Measurements from ENCODE around the gene MVB12A. TPM values are rescaled to one million over a fixed set of nuclear protein-coding genes. Genes with fewer than 3 reads are reported as not detected.

Gene MVB12A
- total RNA-seq, 1 donor from 2014 or later: 41.0 TPM

GRCh38 chr19:17448131-17448967 is 28.5 kb downstream of the MVB12A start, which contains the start of gene TMEM221:
TSS of gene TMEM221 (minus strand) at chr19:17448668. CDS start at chr19:17448462, 206 bp downstream.
- Histone ChIP-seq H3K27ac (ENCODE audit: low read depth, low read length) (no peak within 1 kb of the TSS), H3K36me3 (ENCODE audit: insufficient read depth, low read length) (no peaks in the 10 kb centered on the region), H3K79me2 (ENCODE audit: insufficient read depth, low read length) (no peaks in the 10 kb centered on the region), H3K4me3 (ENCODE audit: insufficient read depth, low read depth, low read length) (peak within 1 kb of the TSS; percentile 44), H3K4me1 (ENCODE audit: insufficient read depth, low read length) (no peaks in the 10 kb centered on the region), H3K27me3 (ENCODE audit: insufficient read depth, low read length) (peaks cover 9% of the 10 kb centered on the region), H2AFZ (ENCODE audit: low read depth, low read length) (peak within 1 kb of the TSS; percentile 47), H3K9me3 (ENCODE audit: insufficient read depth, low read depth, low read length) (peaks cover 6% of the 10 kb centered on the region), H4K20me1 (ENCODE audit: insufficient read depth, low read length) (no peaks in the 10 kb centered on the region), H3K9ac (ENCODE audit: low read length) (no peak within 1 kb of the TSS), H3K4me2 (ENCODE audit: low read length) (peak within 1 kb of the TSS; percentile 84)
- peak; percentile 40 for TF ChIP-seq EZH2 (IDR thresholded peaks at IDR 0.05; ENCODE audit: insufficient read depth, low read length)
- TF ChIP-seq, protein P1, sequence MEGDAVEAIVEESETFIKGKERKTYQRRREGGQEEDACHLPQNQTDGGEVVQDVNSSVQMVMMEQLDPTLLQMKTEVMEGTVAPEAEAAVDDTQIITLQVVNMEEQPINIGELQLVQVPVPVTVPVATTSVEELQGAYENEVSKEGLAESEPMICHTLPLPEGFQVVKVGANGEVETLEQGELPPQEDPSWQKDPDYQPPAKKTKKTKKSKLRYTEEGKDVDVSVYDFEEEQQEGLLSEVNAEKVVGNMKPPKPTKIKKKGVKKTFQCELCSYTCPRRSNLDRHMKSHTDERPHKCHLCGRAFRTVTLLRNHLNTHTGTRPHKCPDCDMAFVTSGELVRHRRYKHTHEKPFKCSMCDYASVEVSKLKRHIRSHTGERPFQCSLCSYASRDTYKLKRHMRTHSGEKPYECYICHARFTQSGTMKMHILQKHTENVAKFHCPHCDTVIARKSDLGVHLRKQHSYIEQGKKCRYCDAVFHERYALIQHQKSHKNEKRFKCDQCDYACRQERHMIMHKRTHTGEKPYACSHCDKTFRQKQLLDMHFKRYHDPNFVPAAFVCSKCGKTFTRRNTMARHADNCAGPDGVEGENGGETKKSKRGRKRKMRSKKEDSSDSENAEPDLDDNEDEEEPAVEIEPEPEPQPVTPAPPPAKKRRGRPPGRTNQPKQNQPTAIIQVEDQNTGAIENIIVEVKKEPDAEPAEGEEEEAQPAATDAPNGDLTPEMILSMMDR (IDR thresholded peaks at IDR 0.05; ENCODE audit: insufficient read depth, low read depth, low read length): no peak
- DNase-seq (ENCODE audit: low read depth) (no peak), FAIRE-seq (no peak)
- Mint-ChIP-seq H3K4me1 (ENCODE audit: low read depth, unreplicated experiment) (no peaks in the 10 kb centered on the region), H3K36me3 (ENCODE audit: low read depth, unreplicated experiment) (no peaks in the 10 kb centered on the region), H3K27me3 (ENCODE audit: low read depth, unreplicated experiment) (peaks cover 16% of the 10 kb centered on the region), H3K9me3 (ENCODE audit: unreplicated experiment) (no peaks in the 10 kb centered on the region), H3K4me3 (ENCODE audit: unreplicated experiment) (peak within 1 kb of the TSS; percentile 68), H3K27ac (ENCODE audit: unreplicated experiment) (no peak within 1 kb of the TSS)

- no peaks in the 10 kb centered on the region for H3K79me2 ChIP-seq (ENCODE audit: insufficient read depth, low read length)
- H3K9me3 ChIP-seq (ENCODE audit: insufficient read depth, low read depth, low read length): peaks cover 6% of the 10 kb centered on the region
- no peak overlapping the region for H2AFZ ChIP-seq (ENCODE audit: low read depth, low read length)
- no peaks in the 10 kb centered on the region for H3K4me1 ChIP-seq (ENCODE audit: insufficient read depth, low read length)
- no peaks in the 10 kb centered on the region for H3K36me3 Mint-ChIP-seq (ENCODE audit: low read depth, unreplicated experiment)
- no peaks in the 10 kb centered on the region for H3K9me3 Mint-ChIP-seq (ENCODE audit: unreplicated experiment)
- no peaks in the 10 kb centered on the region for H3K36me3 ChIP-seq (ENCODE audit: insufficient read depth, low read length)
- no peak overlapping the region for H3K27ac ChIP-seq (ENCODE audit: low read depth, low read length)
- TF ChIP-seq, protein P1 (IDR thresholded peaks at IDR 0.05; ENCODE audit: insufficient read depth, low read depth, low read length): no peak
- no peak for TF ChIP-seq EZH2 (IDR thresholded peaks at IDR 0.05; ENCODE audit: insufficient read depth, low read length)
- FAIRE-seq (no peak), DNase-seq (ENCODE audit: low read depth) (no peak)
- no peak overlapping the region for H3K4me3 ChIP-seq (ENCODE audit: insufficient read depth, low read depth, low read length)
- peaks cover 17% of the 10 kb centered on the region for H3K27me3 ChIP-seq (ENCODE audit: insufficient read depth, low read length)
- no peaks in the 10 kb centered on the region for H3K4me1 Mint-ChIP-seq (ENCODE audit: low read depth, unreplicated experiment)
- no peak overlapping the region for H3K27ac Mint-ChIP-seq (ENCODE audit: unreplicated experiment)
- peaks cover 32% of the 10 kb centered on the region for H3K27me3 Mint-ChIP-seq (ENCODE audit: low read depth, unreplicated experiment)
- H3K4me3 Mint-ChIP-seq (ENCODE audit: unreplicated experiment): no peak overlapping the region
- H3K9ac ChIP-seq (ENCODE audit: low read length): no peak overlapping the region
- H4K20me1 ChIP-seq (ENCODE audit: insufficient read depth, low read length): no peaks in the 10 kb centered on the region
- no peak overlapping the region for H3K4me2 ChIP-seq (ENCODE audit: low read length)
Observed at GRCh38 chr19:17450264-17451075, 30.6 kb downstream of the MVB12A start.
